Measurements from ENCODE around the gene AQR. TPM values are rescaled to one million over a fixed set of nuclear protein-coding genes. Genes with fewer than 3 reads are reported as not detected.

AQR gene
- polyA plus RNA-seq, 1 of the 3 experiments (the other 2 are of a cell fraction), result 11.6 TPM

GRCh38 chr15:34802803-34803750, 166.5 kb downstream of the AQR start:
- no peak for DNase-seq

GRCh38 chr15:34802371-34802770, 167.2 kb downstream of the AQR start:
- TF ChIP-seq FOSL2 (IDR thresholded peaks at IDR 0.05; ENCODE audit: borderline replicate concordance, low read depth) (no peak), GABPA (IDR thresholded peaks at IDR 0.05; ENCODE audit: low read depth) (no peak), NFIC (IDR thresholded peaks at IDR 0.05; ENCODE audit: borderline replicate concordance) (no peak), GATA2 (CRISPR knock-in tag; IDR thresholded peaks at IDR 0.05) (no peak), ZBTB33 (IDR thresholded peaks at IDR 0.05; ENCODE audit: borderline replicate concordance, low read depth) (no peak), EZH2phosphoT487 (IDR thresholded peaks at IDR 0.05; ENCODE audit: borderline replicate concordance, low read depth) (no peak), FOXM1 (IDR thresholded peaks at IDR 0.05; ENCODE audit: low read depth) (no peak)
- no peaks in the 10 kb centered on the region for H3F3A ChIP-seq (replicated peaks; ENCODE audit: insufficient read depth)
- no peak overlapping the region for H2AFZ ChIP-seq (ENCODE audit: low read depth)
- H4K20me1 ChIP-seq (ENCODE audit: insufficient read depth), result no peaks in the 10 kb centered on the region
- H3K4me1 ChIP-seq (ENCODE audit: control insufficient read depth in 1 of 2, insufficient read depth in 2 of 2, low read depth in 1 of 2, low read length in 1 of 2), result peaks cover 7 to 13% of the 10 kb centered on the region in 2 experiments
- H3K9ac ChIP-seq, result no peak overlapping the region
- no peaks in the 10 kb centered on the region for H3K79me2 ChIP-seq (ENCODE audit: insufficient read depth)
- no peaks in the 10 kb centered on the region for H3K36me3 ChIP-seq (replicated peaks in 1 of 2; ENCODE audit: control insufficient read depth in 1 of 2, insufficient read depth in 2 of 2, low read length in 1 of 2)
- H3K9me2 ChIP-seq, result no peaks in the 10 kb centered on the region
- ChIA-PET POLR2A (no interaction called here), CTCF (interaction anchor here (0.6 to 1.2 kb wide), 2 partner anchors 20 to 117 kb away, joined by 3 to 4 read pairs; no protein-coding TSS in a partner anchor)
- no peak overlapping the region for H3K27ac ChIP-seq (ENCODE audit: low read depth in 2 of 2, low read length in 1 of 2)
- H3K4me3 ChIP-seq (ENCODE audit: low read depth in 2 of 2, low read length in 1 of 2), result no peak overlapping the region
- H3K27me3 ChIP-seq (ENCODE audit: insufficient read depth), result no peaks in the 10 kb centered on the region
- no peak for DNase-seq
- H3K4me2 ChIP-seq, result no peak overlapping the region
- H3K9me3 ChIP-seq, result 0 out of 2 replicates have a peak, but pooled peaks cover 3% of the 10 kb centered on the region
- 96% methylated on average over 1 of the region's 1 CpG for WGBS (ENCODE audit: low lambda C conversion rate)

More at GRCh38 chr15:34802803-34803750, 166.5 kb downstream of the AQR start:
- CTCF ChIA-PET, result interaction anchor here (1.2 kb wide), 1 partner anchor 19 kb away, joined by 4 read pairs; no protein-coding TSS in a partner anchor
- TF ChIP-seq NRF1 (IDR thresholded peaks at IDR 0.05; ENCODE audit: low read depth, low read length), result no peak
- no peak for TF ChIP-seq GABPA (IDR thresholded peaks at IDR 0.05; ENCODE audit: low read depth)
- no peak for TF ChIP-seq ELF1 (IDR thresholded peaks at IDR 0.05)
- TF ChIP-seq PBX3 (IDR thresholded peaks at IDR 0.05), result no peak
- TF ChIP-seq SMC3 (IDR thresholded peaks at IDR 0.05; ENCODE audit: low read depth, low read length), result no peak
- TF ChIP-seq FOXM1 (IDR thresholded peaks at IDR 0.05; ENCODE audit: low read depth), result no peak
- no peak for TF ChIP-seq RFX5 (IDR thresholded peaks at IDR 0.05; ENCODE audit: low read length)
- no peak for TF ChIP-seq NFIC (IDR thresholded peaks at IDR 0.05; ENCODE audit: borderline replicate concordance)
- no peak overlapping the region for H2AFZ ChIP-seq (ENCODE audit: low read depth)
- H3K4me2 ChIP-seq, result no peak overlapping the region
- H3K27me3 ChIP-seq (ENCODE audit: insufficient read depth), result no peaks in the 10 kb centered on the region
- H3K4me1 ChIP-seq (ENCODE audit: control insufficient read depth in 1 of 2, insufficient read depth in 2 of 2, low read depth in 1 of 2, low read length in 1 of 2), result peaks cover 7 to 13% of the 10 kb centered on the region in 2 experiments
- no peaks in the 10 kb centered on the region for H3K79me2 ChIP-seq (ENCODE audit: insufficient read depth)
- H3K9me2 ChIP-seq, result no peaks in the 10 kb centered on the region
- 92% methylated on average over 7 of the region's 7 CpGs for WGBS (ENCODE audit: low lambda C conversion rate)
- H3K4me3 ChIP-seq (ENCODE audit: low read depth in 2 of 2, low read length in 1 of 2), result no peak overlapping the region
- H3K9me3 ChIP-seq, result 0 out of 2 replicates have a peak, but pooled peaks cover 3% of the 10 kb centered on the region
- no peaks in the 10 kb centered on the region for H4K20me1 ChIP-seq (ENCODE audit: insufficient read depth)
- H3F3A ChIP-seq (replicated peaks; ENCODE audit: insufficient read depth), result no peaks in the 10 kb centered on the region
- POLR2A ChIA-PET, result no interaction called here
- no peak overlapping the region for H3K9ac ChIP-seq
- H3K27ac ChIP-seq (ENCODE audit: low read depth in 2 of 2, low read length in 1 of 2), result no peak overlapping the region
- H3K36me3 ChIP-seq (replicated peaks in 1 of 2; ENCODE audit: control insufficient read depth in 1 of 2, insufficient read depth in 2 of 2, low read length in 1 of 2), result no peaks in the 10 kb centered on the region

Other genes with a start within 250 kb of the AQR start
- gene GJD2, start 214.7 kb downstream of the AQR start, polyA plus RNA-seq (2012; rRNA removed), result not detected in 2 replicates
- not detected in 2 replicates for gene ACTC1, start 174.2 kb downstream of the AQR start, polyA plus RNA-seq (2012; rRNA removed)
- 3.8 and 5.3 TPM in 2 replicates for gene ZNF770, start 18.5 kb upstream of the AQR start, polyA plus RNA-seq (2012; rRNA removed)
- not detected in 2 replicates for gene NANOGP8, start 115.6 kb upstream of the AQR start, polyA plus RNA-seq (2012; rRNA removed)